Left kidney (tissue), 2 donors: ENCODE results near the gene FGF18. TPM values are rescaled to one million over a fixed set of nuclear protein-coding genes. Genes with fewer than 3 reads are reported as not detected.

ENCODE experiments used
- DNase-seq: peaks from one replicate; pipeline ENCODE4 v3.0.0-alpha.2; 2013
- polyA plus RNA-seq: library from polyadenylated mRNA; unstranded; fragments of 120-200 nt; gene quantifications from one replicate; pipeline ENCODE4 v1.2.1, GENCODE V29; 2013; ENCODE audit not compliant: insufficient read length

The FGF18 gene
- polyA plus RNA-seq, 1 donor: 0.25 TPM

DNA sequence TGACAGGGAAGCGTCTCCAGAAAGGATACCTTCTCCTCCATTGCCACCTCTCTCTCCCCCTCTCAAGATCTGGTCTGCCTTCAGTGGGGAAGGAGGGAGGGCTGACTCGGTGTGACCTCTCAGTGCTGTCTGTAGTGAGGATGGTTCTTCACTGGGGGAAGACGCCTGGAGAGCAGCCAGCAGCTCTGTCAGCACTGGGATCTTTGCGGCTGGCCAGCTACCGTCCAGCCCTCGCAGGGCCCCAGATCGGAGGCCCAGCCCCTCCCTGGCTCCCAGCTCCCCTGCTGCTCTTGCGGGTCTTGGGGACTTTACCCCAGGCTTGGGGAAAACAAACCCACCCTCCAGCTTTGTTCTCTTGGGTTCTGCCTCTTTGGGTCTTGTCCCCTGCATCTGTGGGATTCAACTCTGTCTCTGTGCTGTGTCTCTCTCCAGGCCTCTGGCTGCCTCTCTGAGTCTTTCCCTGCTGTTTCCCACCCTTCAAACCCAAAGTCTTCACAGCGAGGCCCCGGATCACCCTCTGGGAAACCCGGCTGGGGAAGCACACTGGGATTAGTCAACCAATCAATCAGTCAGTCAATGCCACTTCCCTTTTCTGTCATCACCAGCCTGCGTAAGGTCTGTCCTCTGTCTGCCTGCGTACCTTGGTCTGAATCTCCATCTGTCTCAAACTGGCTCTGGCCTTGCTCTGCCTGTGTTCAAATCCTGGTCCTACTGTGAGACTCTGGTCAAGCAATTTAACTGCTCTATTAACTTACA, 23.0 kb downstream of the FGF18 start:
- DNase-seq: no peak

DNA sequence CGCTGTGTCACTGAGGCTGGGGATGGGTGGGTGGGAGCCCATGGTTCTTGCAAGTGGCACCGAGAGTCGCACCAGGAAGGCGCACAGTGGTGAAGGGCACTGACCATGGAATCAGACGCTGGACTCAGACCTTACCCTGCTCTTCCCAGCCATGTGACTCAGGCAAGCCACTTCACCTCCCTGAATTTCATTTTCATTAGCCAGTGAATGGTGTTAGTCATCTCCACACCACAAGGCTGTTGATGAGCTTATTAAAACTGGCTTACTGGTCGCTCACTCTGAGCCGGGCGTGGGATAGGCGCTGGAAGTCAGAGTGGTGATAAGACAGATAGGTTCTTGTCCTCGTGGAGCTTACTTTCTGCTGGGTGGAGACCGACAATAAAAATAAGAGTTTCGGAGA, 25.1 kb downstream of the FGF18 start:
- no peak for DNase-seq

DNA sequence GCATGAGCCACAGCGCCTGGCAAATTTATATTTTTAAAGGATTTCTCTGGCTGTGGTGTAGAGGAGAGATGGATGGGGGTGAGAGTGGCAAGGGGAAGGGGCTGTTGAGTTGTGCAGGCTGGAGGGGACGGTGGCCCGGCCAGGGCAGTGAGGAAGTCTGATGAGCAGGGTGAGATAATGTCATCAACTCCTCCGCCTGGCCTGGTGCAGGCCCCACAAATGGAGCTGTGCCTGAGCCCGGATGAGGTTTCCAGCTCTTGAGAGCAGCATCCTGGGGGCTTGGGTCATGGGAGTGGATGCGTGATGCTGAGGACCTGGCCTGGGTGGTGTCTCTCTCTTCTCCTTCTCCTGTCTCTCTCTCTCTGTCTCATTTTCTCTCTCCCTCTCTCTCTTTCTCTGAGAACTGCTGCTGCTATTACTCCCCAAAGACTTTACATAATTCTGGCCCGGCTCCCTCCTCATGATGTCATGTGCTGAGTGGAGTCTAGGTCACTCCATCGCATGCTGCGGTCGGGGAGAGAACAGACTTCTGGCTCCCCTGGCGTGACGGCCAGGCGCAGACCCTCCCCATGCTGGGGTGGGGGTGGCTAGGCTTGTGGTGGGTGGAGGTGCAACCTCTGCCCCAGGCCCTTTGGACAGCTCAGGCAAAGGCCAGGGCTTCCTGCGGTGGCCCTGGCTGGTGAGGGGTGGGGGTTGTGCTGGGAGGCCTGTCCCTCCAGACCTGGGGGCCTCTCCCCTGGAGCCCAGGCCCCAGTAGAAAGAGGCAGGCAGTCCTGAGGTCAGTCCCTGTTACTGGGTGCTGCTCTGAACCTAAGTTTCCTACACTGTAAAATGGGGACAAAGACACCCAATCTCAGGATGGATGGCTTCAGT, 26.4 kb downstream of the FGF18 start:
- DNase-seq: no peak

- no peak for DNase-seq
These were observed 27.8 kb downstream of the FGF18 start for GRCh38 chr5:171447226-171447625.

DNA sequence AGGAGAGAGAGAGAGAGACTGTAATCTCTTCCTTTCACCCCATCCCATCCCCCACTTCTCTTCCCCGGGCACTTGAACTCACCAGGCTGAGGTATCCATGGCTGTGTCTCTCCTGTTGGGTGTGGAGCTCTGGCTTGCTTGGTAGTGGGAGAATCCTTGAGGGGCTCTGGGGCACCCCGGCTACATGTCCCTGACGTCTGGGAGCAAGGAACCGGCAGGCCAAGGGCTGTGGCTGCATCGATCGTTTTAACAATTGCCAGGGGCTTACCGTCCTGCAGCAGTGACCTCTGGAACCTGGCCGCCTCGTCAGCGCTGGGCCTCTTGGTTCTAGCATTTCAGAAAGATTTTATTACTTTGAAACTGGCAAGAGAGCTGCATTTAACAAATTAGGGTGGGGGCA, 30.0 kb downstream of the FGF18 start:
- no peak for DNase-seq

DNA sequence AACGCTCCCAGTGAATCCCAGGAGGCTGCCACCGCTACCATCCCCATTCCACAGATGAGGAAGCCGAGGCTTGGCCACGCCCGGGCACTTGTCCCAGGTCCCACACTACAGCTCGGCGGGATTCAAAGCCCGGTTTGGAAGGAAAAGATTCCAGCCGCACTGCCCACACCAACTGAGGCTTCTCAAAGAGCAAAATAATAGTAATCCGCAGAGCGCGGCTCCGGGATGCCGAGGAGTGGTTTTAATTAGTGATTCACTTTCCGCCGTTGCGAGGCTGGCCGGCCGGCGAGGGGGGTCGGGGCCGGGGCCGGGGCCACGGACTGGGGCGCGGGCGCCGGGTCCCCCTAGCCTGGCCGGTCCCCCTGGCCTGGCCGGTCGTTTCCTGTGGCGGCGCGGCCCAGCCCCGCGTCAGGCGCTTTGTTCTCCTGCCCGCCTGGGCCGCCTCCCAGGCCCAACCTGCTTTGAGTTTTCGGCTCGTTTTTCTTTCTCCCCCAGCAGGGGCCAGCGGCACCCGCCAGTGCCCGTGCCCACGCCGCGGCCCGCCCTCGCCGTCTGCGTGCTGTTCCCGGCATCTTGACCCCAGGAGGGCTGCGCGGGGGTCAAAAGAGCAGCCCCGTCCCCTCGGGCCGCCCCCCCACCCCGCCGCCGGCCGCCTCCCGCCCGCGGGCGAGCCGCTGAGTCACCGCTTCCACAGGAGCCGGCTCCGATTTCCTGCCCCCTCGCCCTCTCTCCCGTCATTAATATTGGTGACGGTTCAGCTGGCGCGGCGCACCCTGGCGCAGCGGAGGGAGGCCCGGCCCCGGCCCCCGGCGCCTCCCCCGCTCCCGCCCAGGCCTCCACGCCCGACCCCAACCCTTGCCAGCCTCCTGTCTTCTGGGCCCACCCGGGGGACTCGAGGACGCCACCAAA, 31.2 kb downstream of the FGF18 start:
- DNase-seq: peak; percentile 63

GRCh38 chr5:171451421-171451820, 32.0 kb downstream of the FGF18 start:
- no peak for DNase-seq

DNA sequence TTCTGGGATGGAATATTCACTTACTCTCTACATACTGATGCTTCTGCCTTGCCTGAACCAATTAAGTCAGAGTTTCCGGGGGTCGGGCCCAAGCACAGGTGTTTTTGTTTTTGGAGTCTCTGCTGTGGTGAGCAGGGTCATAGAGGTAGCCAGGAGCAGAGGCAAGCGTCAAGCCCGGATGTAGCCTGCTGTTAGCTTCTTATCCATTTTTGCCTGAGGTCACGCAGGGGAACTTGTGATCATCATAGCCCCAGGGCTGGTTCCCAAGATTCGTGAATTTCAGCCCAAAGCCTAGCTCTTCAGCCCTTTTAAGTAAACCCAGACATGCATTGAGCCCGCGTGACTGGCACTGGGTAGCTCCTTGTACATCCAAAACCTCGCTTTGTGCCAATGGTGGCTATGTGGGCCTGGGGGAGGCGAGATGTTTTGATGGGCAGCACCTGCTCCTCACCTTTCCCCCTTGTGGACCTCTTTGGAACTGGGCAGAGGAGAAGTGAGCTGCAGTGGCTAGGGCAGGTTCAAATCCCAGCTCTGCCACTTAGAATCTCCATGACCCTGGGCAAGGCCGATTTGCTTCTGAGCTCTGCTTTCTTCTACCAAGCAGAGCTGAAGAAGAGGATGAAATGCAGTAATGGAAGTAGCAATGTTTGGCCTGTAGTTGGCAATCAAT, 33.7 kb downstream of the FGF18 start:
- no peak for DNase-seq

DNA sequence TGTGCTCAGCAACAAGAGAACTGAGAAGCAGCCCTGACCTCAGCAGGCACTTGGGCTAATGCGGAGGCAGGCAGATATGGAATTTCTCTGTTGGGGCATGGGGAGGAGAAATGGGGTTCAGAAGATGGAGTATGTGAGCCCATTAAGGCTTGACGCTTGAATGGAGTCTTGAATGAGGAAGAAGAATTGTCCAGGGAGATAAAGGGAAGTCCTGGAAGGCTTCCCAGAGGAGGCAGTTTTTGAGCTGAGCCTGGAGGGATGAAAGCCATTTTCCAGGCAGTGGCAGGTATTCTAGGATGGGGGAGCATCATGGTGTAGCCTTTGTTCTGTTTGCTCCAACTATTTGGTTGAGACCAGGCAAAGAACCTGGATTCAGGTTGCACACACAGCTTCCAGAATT, 34.5 kb downstream of the FGF18 start:
- no peak for DNase-seq

- DNase-seq: no peak
These were observed 35.1 kb downstream of the FGF18 start for GRCh38 chr5:171454549-171454948.

GRCh38 chr5:171455522-171455921, 36.1 kb downstream of the FGF18 start:
- no peak for DNase-seq

- no peak for DNase-seq
These were observed 37.9 kb downstream of the FGF18 start for GRCh38 chr5:171457208-171457981.

DNA sequence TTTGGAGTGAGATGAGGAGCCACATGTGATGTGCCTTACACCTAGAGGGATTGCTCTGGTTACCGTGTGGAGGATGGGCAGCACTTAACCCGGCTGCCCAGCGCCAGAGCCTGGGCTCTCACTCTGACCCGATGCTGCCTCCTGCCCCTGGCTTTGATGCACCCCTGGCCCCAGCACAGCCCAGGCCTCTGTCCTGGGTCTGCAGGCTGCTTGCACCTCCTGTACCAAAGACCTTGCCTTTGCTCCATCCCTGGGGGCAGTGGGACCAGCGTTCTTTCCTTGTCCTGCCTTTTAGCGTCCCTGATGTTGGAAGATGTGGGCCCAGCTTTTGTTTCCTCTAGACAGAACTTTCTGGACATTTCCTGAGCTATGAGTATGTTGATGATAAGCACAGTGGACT, 40.4 kb downstream of the FGF18 start:
- no peak for DNase-seq

GRCh38 chr5:171462136-171462927, 42.9 kb downstream of the FGF18 start:
- DNase-seq: no peak

GRCh38 chr5:171462928-171463861, 43.7 kb downstream of the FGF18 start:
- DNase-seq: no peak

GRCh38 chr5:171463862-171464229, 44.4 kb downstream of the FGF18 start:
- DNase-seq: no peak

GRCh38 chr5:171464829-171465228, 45.4 kb downstream of the FGF18 start:
- DNase-seq: no peak

DNA sequence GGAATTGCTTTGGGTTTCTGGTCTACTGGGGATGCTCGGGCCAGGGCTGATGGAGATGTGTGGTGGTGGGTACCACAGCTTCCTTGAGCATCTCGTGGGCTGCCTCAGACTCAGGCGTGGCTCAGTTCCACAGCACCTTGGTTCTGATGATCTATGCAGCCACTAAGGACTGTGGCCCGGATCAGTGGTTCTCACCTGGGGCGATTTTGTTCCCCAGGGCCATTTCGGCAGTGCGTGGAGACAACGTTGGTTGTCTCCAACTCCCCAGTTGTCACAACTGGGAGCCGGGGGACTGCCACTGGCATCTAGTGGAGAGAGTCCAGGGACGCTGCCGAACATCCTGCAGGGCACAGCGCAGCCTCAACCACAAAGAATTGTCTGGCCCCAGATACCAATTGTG, 47.7 kb downstream of the FGF18 start:
- no peak for DNase-seq

DNA sequence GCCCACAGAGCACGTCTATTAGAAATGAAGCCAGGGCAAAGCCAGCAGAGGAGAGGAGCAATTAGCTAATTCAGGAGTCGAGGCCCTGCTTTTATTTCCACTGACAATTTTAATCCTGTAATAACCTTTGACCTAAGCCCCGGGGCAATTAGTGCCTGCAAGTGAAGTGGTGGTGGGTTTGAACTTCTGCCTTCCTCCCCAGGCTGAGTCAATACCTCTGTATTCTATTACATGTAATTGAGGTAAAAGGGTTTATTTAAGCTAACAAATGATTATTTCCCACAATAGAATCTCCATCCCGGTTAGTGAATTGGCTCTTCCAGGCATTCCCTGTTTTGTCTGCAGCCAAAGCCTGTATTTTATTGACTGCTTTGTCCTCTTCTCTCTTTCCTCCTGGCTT, 49.9 kb downstream of the FGF18 start:
- no peak for DNase-seq
